Tibial nerve (tissue), 4 donors: Measurements from ENCODE around the gene ZMYM1. TPM values are rescaled to one million over a fixed set of nuclear protein-coding genes. Genes with fewer than 3 reads are reported as not detected.

ENCODE experiments used
- DNase-seq, 2 donors: peaks; one replicate each; pipeline ENCODE4 v3.0.0-alpha.2; 2019; ENCODE audit warnings: low spot score in 2 of 2
- H3K27ac ChIP-seq, 4 donors: fragments of 200-600 bp; sonication (generic) in 3 of 4; one replicate each; pipeline ENCODE4 v1.5.1; 2017 to 2019; ENCODE audit warnings: mild to moderate bottlenecking in 1 of 4
- H3K27me3 ChIP-seq, 2 donors: fragments of 200-600 bp; sonication (generic) in 1 of 2; one replicate each; pipeline versions ENCODE4 v1.5.1 to v1.6.0; 2017 to 2019
- H3K36me3 ChIP-seq, 3 donors: fragments of 200-600 bp; sonication (generic); one replicate each; pipeline ENCODE4 v1.5.1; 2018 to 2019
- H3K4me1 ChIP-seq, 4 donors: fragments of 200-600 bp; sonication (generic) in 3 of 4; one replicate each; pipeline ENCODE4 v1.5.1; 2017 to 2019
- H3K4me3 ChIP-seq, 4 donors: fragments of 200-600 bp; sonication (generic) in 3 of 4; one replicate each; pipeline ENCODE4 v1.5.1; 2017 to 2019; ENCODE audit warnings: mild to moderate bottlenecking in 1 of 4, moderate library complexity in 1 of 4
- H3K9me3 ChIP-seq, 4 donors: fragments of 200-600 bp; sonication (generic) in 3 of 4; one replicate each; pipeline ENCODE4 v1.5.1; 2017 to 2019
- EP300 ChIP-seq, 2 donors: sonication (generic); formaldehyde crosslinking; IDR thresholded peaks; one replicate each; pipeline ENCODE4 v1.6.1; 2017; ENCODE audit warnings: antibody characterized with exemption in 2 of 2, mild to moderate bottlenecking in 1 of 2
- POLR2A ChIP-seq, 2 donors: fragments of 450-650 bp; IDR thresholded peaks; one replicate each; pipeline ENCODE4 v1.6.1; 2017; ENCODE audit warnings: antibody characterized with exemption in 2 of 2, mild to moderate bottlenecking in 2 of 2, moderate library complexity in 2 of 2
- WGBS, 2 donors: methylation state at CpG; one replicate each; pipeline ENCODE4 v1.1.5; 2018; 5-methylcytosine and 5-hydroxymethylcytosine counted together
- total RNA-seq, 4 donors: library from RNA; depleted of rRNA; stranded (reverse); fragments of >200 nt; gene quantifications; one replicate each; pipeline ENCODE4 v1.1.0, GENCODE V29; 2016
- TF ChIP-seq, protein P1 (sequence below), 5 experiments: fragments of 200-600 bp in 3 of 5; fragments of 450-650 bp in 2 of 5; sonication (generic) in 3 of 5; IDR thresholded peaks; one replicate each; pipeline ENCODE4 v1.5.1; 2016 to 2019; ENCODE audit warnings: antibody characterized with exemption in 5 of 5, mild to moderate bottlenecking in 3 of 5, moderate library complexity in 2 of 5

The ZMYM1 gene
- 10 to 100 TPM; 10.5 to 17.4 (median 13.4) TPM for total RNA-seq

DNA sequence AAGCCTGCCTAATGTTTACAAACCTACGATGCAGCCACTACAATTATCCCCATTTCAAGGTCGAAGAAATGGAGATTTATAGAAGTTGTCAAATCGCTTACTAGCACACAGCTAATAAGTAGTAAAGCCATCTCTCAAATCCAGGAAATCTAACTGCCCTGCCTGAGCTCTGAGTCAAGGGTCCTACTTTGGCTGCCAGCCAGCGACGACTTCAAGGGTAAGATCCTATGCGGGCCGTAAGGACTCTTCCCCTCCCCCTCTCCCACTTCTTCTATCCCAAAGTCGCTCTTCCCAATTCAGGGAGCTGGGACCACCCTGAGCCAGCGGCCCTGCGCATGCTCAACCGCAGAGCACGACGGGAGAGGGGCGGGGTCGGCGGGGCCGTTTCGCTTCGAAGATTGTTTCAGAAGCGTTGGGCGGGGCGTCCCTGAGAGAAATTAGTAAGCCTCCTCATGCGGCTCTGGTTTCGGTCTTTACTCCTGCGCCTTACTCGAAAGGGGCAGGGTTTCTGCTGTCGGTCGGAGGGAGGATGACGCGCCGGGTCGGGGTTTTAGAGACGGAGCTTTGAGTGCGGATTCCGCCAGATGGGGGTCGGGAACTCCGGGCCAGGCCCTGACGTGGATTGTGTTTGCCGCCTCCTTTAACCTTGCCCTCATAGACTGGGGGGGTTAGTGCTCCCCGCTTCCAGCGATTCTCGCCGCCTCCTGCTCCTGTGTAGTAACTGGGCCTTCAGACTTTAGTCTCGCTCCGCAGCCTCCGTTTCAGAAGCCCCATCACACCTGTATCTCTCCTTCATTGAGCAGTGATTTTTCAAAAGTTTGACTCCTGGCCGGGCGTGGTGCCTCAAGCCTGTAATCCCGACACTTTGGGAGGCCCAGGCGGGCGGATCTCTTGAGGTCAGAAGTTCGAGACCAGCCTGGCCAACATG, at the start of gene ZMYM1:
ZMYM1 (plus strand) TSS at position 383 of the 928 bp plus-strand sequence. CDS start 14,603 bp downstream, outside the sequence.
- Histone ChIP-seq H3K4me3 (peak within 1 kb of the TSS; percentile 40 to 74 (median 60)), H3K4me1 (peaks cover 0 to 23% (median 5%) of the 10 kb centered on the region in 4 donors), H3K27me3 (no peaks in the 10 kb centered on the region), H3K36me3 (peaks cover 0 to 15% (median 0%) of the 10 kb centered on the region in 3 donors), H3K27ac (peak within 1 kb of the TSS; percentile 80 to 93 (median 88)), H3K9me3 (peaks cover 0 to 4% (median 0%) of the 10 kb centered on the region in 4 donors)
- TF ChIP-seq POLR2A (IDR thresholded peaks at IDR 0.05) (no peak), EP300 (IDR thresholded peaks at IDR 0.05) (peak; percentile 42 to 76)
- TF ChIP-seq, protein P1, sequence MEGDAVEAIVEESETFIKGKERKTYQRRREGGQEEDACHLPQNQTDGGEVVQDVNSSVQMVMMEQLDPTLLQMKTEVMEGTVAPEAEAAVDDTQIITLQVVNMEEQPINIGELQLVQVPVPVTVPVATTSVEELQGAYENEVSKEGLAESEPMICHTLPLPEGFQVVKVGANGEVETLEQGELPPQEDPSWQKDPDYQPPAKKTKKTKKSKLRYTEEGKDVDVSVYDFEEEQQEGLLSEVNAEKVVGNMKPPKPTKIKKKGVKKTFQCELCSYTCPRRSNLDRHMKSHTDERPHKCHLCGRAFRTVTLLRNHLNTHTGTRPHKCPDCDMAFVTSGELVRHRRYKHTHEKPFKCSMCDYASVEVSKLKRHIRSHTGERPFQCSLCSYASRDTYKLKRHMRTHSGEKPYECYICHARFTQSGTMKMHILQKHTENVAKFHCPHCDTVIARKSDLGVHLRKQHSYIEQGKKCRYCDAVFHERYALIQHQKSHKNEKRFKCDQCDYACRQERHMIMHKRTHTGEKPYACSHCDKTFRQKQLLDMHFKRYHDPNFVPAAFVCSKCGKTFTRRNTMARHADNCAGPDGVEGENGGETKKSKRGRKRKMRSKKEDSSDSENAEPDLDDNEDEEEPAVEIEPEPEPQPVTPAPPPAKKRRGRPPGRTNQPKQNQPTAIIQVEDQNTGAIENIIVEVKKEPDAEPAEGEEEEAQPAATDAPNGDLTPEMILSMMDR (IDR thresholded peaks at IDR 0.05) = peak in 1 of 5 experiments; percentile 10
- WGBS, 2 donors = 1 to 2% methylated on average over 51 of the region's 52 CpGs
- peak; percentile 57 to 65 for DNase-seq

DNA sequence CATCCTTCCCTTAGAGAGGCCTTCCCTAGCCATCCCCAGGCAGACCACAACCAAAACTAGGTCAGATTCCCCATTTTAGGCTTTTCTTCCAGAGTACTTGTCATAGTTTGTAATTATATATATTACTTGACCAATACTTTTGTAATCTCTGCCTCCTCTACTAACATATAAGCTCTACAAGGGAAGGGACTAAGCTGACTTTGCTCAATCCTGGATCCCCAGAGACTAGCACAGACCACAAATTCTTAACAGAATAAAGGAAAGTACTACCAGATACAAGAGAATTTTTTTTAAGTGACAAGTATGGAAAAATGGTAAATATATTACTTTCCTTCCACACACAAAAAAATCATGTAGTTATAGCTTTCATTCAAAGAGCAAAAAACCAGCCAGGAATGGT, 49.4 kb upstream of the ZMYM1 start:
- H3K4me3 ChIP-seq = peak overlapping the region in 1 of 4 donors; percentile 78
- H3K4me1 ChIP-seq = peaks cover 0 to 31% (median 10%) of the 10 kb centered on the region in 4 donors
- no peaks in the 10 kb centered on the region for H3K27me3 ChIP-seq
- H3K36me3 ChIP-seq = peaks cover 0 to 15% (median 0%) of the 10 kb centered on the region in 3 donors
- peaks cover 0 to 11% (median 0%) of the 10 kb centered on the region in 4 donors for H3K9me3 ChIP-seq
- no peak for TF ChIP-seq POLR2A (IDR thresholded peaks at IDR 0.05)
- TF ChIP-seq, protein P1 (IDR thresholded peaks at IDR 0.05) = no peak
- no peak for TF ChIP-seq EP300 (IDR thresholded peaks at IDR 0.05)
- no peak for DNase-seq
- H3K27ac ChIP-seq = no peak overlapping the region

DNA sequence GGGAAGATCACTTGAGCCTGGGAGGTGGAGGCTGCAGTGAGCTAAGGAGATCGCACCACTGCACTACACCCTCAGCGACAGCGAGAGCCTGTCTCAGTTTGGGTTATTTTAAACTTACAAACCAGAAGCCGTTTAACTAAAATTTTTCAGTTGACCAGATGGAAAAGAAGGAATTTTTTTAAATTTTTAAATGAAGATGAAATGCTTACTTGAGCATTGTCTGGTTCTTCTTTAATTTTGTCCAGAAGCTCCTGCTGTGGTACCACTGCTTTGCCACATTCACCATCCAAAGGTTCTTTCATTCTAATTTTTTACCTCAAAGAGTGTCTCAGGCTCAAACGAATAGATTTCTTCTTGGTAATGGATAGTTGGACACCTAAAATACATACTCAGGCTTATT, 48.8 kb upstream of the ZMYM1 start:
- Histone ChIP-seq H3K4me3 (peak overlapping the region; percentile 42 to 78 (median 74)), H3K9me3 (peaks cover 0 to 11% (median 0%) of the 10 kb centered on the region in 4 donors), H3K27ac (peak overlapping the region in 3 of 4 donors; percentile 30 to 92 (median 88)), H3K36me3 (peaks cover 0 to 15% (median 0%) of the 10 kb centered on the region in 3 donors), H3K27me3 (no peaks in the 10 kb centered on the region), H3K4me1 (peaks cover 0 to 31% (median 10%) of the 10 kb centered on the region in 4 donors)
- no peak for TF ChIP-seq EP300 (IDR thresholded peaks at IDR 0.05)
- TF ChIP-seq POLR2A (IDR thresholded peaks at IDR 0.05) = no peak
- TF ChIP-seq, protein P1 (IDR thresholded peaks at IDR 0.05) = no peak
- WGBS, 2 donors = 72 to 81% methylated on average over 5 of the region's 5 CpGs
- DNase-seq = no peak

DNA sequence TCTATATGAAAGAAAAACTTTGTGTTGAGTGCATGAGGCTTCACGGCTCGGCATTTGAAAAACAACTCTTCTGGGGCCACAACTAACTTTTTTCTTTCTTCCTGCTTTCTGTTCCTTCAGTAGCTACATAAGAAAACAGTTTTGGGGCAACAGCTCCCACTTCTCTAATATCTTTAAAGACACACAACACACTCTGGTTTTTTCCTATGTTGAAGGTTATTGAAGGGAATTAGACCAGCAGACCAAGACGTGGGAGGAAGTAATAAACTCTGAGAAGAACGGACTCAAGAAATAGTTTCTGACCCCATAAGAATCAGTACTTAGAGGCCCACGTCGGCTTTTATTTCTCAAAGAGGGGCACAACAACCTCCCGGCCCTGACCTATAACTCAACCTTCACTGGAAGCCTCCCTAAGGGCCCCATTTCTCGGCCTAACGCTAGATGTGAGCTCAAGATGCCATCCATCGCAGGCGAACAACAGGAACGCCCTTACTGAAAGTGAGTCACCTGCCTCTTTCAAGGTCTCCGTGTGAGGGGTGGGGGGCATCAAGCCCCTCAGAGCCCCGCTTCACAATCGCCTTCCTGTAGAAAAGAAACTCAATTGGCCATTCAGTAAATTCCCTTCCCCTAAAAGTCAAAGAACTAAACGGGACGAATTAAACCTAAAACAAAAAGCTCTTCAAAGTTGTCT, 48.3 kb upstream of the ZMYM1 start:
- H3K9me3 ChIP-seq = peaks cover 0 to 11% (median 0%) of the 10 kb centered on the region in 4 donors
- H3K27ac ChIP-seq = peak overlapping the region; percentile 88 to 93 (median 91)
- 2 to 4% methylated on average over 17 of the region's 17 CpGs for WGBS, 2 donors
- H3K36me3 ChIP-seq = peaks cover 0 to 15% (median 0%) of the 10 kb centered on the region in 3 donors
- H3K4me1 ChIP-seq = peaks cover 0 to 31% (median 10%) of the 10 kb centered on the region in 4 donors
- H3K4me3 ChIP-seq = peak overlapping the region; percentile 42 to 78 (median 74)
- TF ChIP-seq POLR2A (IDR thresholded peaks at IDR 0.05) (no peak), EP300 (IDR thresholded peaks at IDR 0.05) (no peak)
- TF ChIP-seq, protein P1 (IDR thresholded peaks at IDR 0.05) = no peak
- peak in 1 of 2 donors; percentile 18 for DNase-seq
- no peaks in the 10 kb centered on the region for H3K27me3 ChIP-seq
